HepG2 (cell line): ENCODE results near the gene NAALADL1. TPM values are rescaled to one million over a fixed set of nuclear protein-coding genes. Genes with fewer than 3 reads are reported as not detected.

ENCODE experiments used
- ATF1 ChIP-seq: IDR thresholded peaks from 2 replicates; pipeline ENCODE4 v1.6.1; 2016; ENCODE audit warnings: mild to moderate bottlenecking, control low read depth
- BHLHE40 ChIP-seq: IDR thresholded peaks from 2 replicates; pipeline ENCODE4 v1.6.1; 2011; ENCODE audit warnings: low read length, improper control_type of control experiment
- EZH2 ChIP-seq: conservative IDR thresholded peaks from 2 replicates; pipeline ENCODE4 v1.6.1; 2012; ENCODE audit warnings: mild to moderate bottlenecking, low read depth, low read length, moderate library complexity
- FOSL2 ChIP-seq: sonication (generic); formaldehyde crosslinking; IDR thresholded peaks from 2 replicates; pipeline ENCODE4 v1.4.0; 2020; ENCODE audit warnings: missing genetic modification reagents
- FOXM1 ChIP-seq: sonication (generic); formaldehyde crosslinking; IDR thresholded peaks from 2 replicates; pipeline ENCODE4 v1.5.0; 2020; ENCODE audit warnings: missing genetic modification reagents
- HNF4G ChIP-seq, 2 experiments: sonication (generic) in 1 of 2; formaldehyde crosslinking in 1 of 2; IDR thresholded peaks; 2 replicates each; pipeline versions ENCODE4 v1.4.0 to v1.6.1; 2011 to 2020; ENCODE audit warnings: borderline replicate concordance in 2 of 2, low read depth in 2 of 2, mild to moderate bottlenecking in 2 of 2, low read length in 1 of 2, missing genetic modification reagents in 1 of 2, moderate library complexity in 1 of 2
- KAT2B ChIP-seq: fragments of 150-350 bp; IDR thresholded peaks from 2 replicates; pipeline ENCODE4 v1.6.1; 2014; ENCODE audit warnings: low read depth, low read length, borderline replicate concordance
- NBN ChIP-seq: fragments of 450-650 bp; conservative IDR thresholded peaks from 2 replicates; pipeline ENCODE4 v1.6.1; 2017
- PCBP1 ChIP-seq: fragments of 200-400 bp; formaldehyde crosslinking; IDR thresholded peaks from 2 replicates; pipeline ENCODE4 v1.6.1; 2017; ENCODE audit warnings: mild to moderate bottlenecking, low read depth, low read length, borderline replicate concordance
- PPARG ChIP-seq: conservative IDR thresholded peaks from 2 replicates; pipeline ENCODE4 v1.6.1; 2016; ENCODE audit warnings: missing biosample characterization, missing genetic modification reagents
- PRPF4 ChIP-seq: fragments of 200-400 bp; formaldehyde crosslinking; IDR thresholded peaks from 2 replicates; pipeline ENCODE4 v1.6.1; 2016; ENCODE audit warnings: low read length, low read depth; ENCODE audit not compliant: poor library complexity, severe bottlenecking
- SMC3 ChIP-seq: IDR thresholded peaks from 2 replicates; pipeline ENCODE4 v1.6.1; 2011; ENCODE audit warnings: low read length, improper control_type of control experiment
- TGIF2 ChIP-seq: IDR thresholded peaks from 2 replicates; pipeline ENCODE4 v1.6.1; 2016; ENCODE audit warnings: control low read depth, missing compliant biosample characterization
- ZFP37 ChIP-seq: sonication (generic); formaldehyde crosslinking; IDR thresholded peaks from 2 replicates; pipeline ENCODE4 v1.4.0; 2020; ENCODE audit warnings: missing genetic modification reagents, borderline replicate concordance
- ZNF296 ChIP-seq: sonication (generic); formaldehyde crosslinking; conservative IDR thresholded peaks from 2 replicates; pipeline ENCODE4 v1.5.0; 2020; ENCODE audit warnings: mild to moderate bottlenecking, missing genetic modification reagents
- ZNF597 ChIP-seq: sonication (generic); formaldehyde crosslinking; IDR thresholded peaks from 2 replicates; pipeline ENCODE4 v1.5.0; 2020; ENCODE audit warnings: missing genetic modification reagents
- ZNF773 ChIP-seq: sonication (generic); formaldehyde crosslinking; IDR thresholded peaks from 2 replicates; pipeline ENCODE4 v1.4.0; 2020; ENCODE audit warnings: missing genetic modification reagents, borderline replicate concordance
- ZNF841 ChIP-seq: sonication (generic); formaldehyde crosslinking; IDR thresholded peaks from 2 replicates; pipeline ENCODE4 v1.8.1; 2023; ENCODE audit warnings: missing genetic modification reagents, borderline replicate concordance
- polyA plus RNA-seq, 8 experiments: library from polyadenylated mRNA; depleted of rRNA in 3 of 8; stranded (reverse) in 7 of 8; unstranded in 1 of 8; fragments of >200 nt; fragmentation: Illumina TruSeq in 4 of 8; extraction: Trizol in 4 of 8; gene quantifications; 2 replicates each; pipeline versions ENCODE4 v1.2.1 to v1.2.3, GENCODE V29; 2011 to 2016; ENCODE audit warnings: low read depth in 4 of 8, missing spikeins in 1 of 8, mixed read lengths in 1 of 8; ENCODE audit not compliant: insufficient read depth in 1 of 8
- total RNA-seq, 5 experiments: library from RNA; depleted of rRNA; stranded (reverse); fragments of >200 nt; fragmentation: Illumina TruSeq; extraction: Trizol; gene quantifications; 2 replicates each; pipeline ENCODE4 v1.2.3, GENCODE V29; 2016; ENCODE audit warnings: low read depth in 1 of 5
- TF ChIP-seq, protein P1 (sequence below): sonication (generic); formaldehyde crosslinking; IDR thresholded peaks from 2 replicates; pipeline ENCODE4 v1.4.0; 2020; ENCODE audit warnings: missing genetic modification reagents, mild to moderate bottlenecking, borderline replicate concordance
- TF ChIP-seq, protein P2 (sequence below): sonication (generic); formaldehyde crosslinking; IDR thresholded peaks from 2 replicates; pipeline ENCODE4 v1.4.0; 2020; ENCODE audit warnings: mild to moderate bottlenecking, missing genetic modification reagents
- TF ChIP-seq, protein P3 (sequence below): sonication (generic); formaldehyde crosslinking; IDR thresholded peaks from 2 replicates; pipeline ENCODE4 v1.5.1; 2020; ENCODE audit warnings: missing genetic modification reagents, mild to moderate bottlenecking, borderline replicate concordance

The NAALADL1 gene
- total and polyA plus RNA-seq, 2 of the 13 experiments (the other 11 are each of a cell fraction or from before 2014, with no cell fraction given), result 9.3 to 33.9 TPM

DNA sequence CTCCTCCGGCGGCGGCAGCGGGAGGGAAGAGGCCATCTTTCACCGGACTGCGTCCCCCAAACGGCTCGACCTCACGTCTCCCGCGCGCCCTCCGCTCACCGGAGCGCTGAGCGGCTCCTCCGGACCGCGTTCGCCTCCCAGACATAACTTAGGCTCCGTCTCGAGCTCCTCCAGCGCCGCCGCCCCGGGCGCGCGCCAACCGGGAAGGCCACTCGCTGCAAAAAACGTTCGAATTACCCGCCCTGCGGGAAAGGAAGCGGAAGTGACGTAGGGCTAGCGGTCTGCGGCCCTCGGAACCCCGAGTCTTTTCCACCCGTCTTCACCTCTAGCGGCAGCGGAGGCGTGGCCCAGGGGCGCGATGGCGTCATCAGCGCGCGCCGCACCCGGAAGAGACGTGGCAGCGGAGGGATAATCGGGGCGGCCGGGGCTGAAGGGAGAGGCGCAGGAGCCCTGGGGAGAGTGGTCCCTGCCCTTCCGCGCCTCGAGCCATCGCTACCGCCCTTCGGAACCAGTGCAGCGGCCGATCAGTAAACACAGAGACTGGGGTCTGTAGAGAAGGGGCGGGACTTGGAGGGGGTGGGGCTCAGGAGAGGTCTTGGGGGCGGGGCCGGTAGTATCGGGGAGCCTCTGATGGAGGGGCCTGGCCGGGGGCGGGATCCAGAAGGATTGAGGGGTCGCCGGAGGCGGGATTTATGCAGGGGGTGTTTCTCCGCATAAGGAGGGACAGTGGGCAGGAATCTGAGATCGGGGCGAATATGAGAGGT is 25.7 kb upstream of the NAALADL1 start, which contains the start of the genes CDCA5 and ZFPL1 (continued):
- TF ChIP-seq, protein P1, sequence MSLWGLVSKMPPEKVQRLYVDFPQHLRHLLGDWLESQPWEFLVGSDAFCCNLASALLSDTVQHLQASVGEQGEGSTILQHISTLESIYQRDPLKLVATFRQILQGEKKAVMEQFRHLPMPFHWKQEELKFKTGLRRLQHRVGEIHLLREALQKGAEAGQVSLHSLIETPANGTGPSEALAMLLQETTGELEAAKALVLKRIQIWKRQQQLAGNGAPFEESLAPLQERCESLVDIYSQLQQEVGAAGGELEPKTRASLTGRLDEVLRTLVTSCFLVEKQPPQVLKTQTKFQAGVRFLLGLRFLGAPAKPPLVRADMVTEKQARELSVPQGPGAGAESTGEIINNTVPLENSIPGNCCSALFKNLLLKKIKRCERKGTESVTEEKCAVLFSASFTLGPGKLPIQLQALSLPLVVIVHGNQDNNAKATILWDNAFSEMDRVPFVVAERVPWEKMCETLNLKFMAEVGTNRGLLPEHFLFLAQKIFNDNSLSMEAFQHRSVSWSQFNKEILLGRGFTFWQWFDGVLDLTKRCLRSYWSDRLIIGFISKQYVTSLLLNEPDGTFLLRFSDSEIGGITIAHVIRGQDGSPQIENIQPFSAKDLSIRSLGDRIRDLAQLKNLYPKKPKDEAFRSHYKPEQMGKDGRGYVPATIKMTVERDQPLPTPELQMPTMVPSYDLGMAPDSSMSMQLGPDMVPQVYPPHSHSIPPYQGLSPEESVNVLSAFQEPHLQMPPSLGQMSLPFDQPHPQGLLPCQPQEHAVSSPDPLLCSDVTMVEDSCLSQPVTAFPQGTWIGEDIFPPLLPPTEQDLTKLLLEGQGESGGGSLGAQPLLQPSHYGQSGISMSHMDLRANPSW (CRISPR knock-in tag), result peak; percentile 68; the same call in 1 of the 2 replicates
- TF ChIP-seq ATF1 (CRISPR knock-in tag) (peak; percentile 99), EZH2 (no peak), SMC3 (no peak), ZNF841 (CRISPR knock-in tag) (peak; percentile 52; the same call in 1 of the 2 replicates), BHLHE40 (0 out of 2 replicates have a peak, but pooled peaks have one; percentile 32), TGIF2 (CRISPR knock-in tag) (peak; percentile 95), ZNF773 (CRISPR knock-in tag) (no peak), HNF4G (IDR thresholded peaks at IDR 0.05; ENCODE audit: borderline replicate concordance, low read depth, low read length) (peak; percentile 0; the same call in 1 of the 2 replicates), HNF4G (CRISPR knock-in tag; IDR thresholded peaks at IDR 0.05; ENCODE audit: borderline replicate concordance, low read depth) (0 out of 2 replicates have a peak, but pooled peaks have one; percentile 25), KAT2B (no peak), ZFP37 (CRISPR knock-in tag) (no peak), NBN (no peak), ZNF296 (CRISPR knock-in tag) (no peak), PRPF4 (no peak), PCBP1 (0 out of 2 replicates have a peak, but pooled peaks have one; percentile 81), PPARG (CRISPR knock-in tag) (0 out of 2 replicates have a peak, but pooled peaks have one; percentile 32), FOXM1 (no peak), FOSL2 (CRISPR knock-in tag) (peak; percentile 53), ZNF597 (CRISPR knock-in tag) (no peak)
- TF ChIP-seq, protein P2, sequence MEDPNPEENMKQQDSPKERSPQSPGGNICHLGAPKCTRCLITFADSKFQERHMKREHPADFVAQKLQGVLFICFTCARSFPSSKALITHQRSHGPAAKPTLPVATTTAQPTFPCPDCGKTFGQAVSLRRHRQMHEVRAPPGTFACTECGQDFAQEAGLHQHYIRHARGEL, result no peak
- TF ChIP-seq, protein P3, sequence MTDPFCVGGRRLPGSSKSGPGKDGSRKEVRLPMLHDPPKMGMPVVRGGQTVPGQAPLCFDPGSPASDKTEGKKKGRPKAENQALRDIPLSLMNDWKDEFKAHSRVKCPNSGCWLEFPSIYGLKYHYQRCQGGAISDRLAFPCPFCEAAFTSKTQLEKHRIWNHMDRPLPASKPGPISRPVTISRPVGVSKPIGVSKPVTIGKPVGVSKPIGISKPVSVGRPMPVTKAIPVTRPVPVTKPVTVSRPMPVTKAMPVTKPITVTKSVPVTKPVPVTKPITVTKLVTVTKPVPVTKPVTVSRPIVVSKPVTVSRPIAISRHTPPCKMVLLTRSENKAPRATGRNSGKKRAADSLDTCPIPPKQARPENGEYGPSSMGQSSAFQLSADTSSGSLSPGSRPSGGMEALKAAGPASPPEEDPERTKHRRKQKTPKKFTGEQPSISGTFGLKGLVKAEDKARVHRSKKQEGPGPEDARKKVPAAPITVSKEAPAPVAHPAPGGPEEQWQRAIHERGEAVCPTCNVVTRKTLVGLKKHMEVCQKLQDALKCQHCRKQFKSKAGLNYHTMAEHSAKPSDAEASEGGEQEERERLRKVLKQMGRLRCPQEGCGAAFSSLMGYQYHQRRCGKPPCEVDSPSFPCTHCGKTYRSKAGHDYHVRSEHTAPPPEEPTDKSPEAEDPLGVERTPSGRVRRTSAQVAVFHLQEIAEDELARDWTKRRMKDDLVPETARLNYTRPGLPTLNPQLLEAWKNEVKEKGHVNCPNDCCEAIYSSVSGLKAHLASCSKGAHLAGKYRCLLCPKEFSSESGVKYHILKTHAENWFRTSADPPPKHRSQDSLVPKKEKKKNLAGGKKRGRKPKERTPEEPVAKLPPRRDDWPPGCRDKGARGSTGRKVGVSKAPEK (CRISPR knock-in tag), result no peak
